ENCODE results near the gene ACSBG1.

DNA sequence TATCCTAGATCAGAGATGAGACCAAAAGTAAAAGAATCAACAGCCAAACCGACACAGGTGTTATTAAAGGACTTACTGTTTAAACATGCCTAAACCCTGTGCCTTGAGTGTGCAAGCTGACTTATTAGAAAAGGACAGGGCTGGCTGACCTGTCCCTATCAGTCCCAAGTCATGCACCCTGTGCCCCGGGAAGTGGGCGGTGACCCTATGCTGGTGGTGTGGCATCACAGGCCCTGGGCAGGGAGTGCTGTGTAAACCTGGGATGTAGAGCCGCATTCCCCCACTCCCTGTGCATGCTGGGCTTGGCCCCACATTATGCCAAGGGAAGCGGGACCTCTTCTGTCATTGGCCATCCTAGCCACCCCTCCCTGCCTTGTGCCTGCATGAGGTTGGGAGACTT lies 40.6 kb upstream of the ACSBG1 start:
- TF ChIP-seq POLR2A (IDR thresholded peaks at IDR 0.05; ENCODE audit: low read depth, low read length): no peak
- no peak for TF ChIP-seq POLR2AphosphoS5 (IDR thresholded peaks at IDR 0.05; ENCODE audit: low read depth, low read length)
- no peak for TF ChIP-seq TAF1 (IDR thresholded peaks at IDR 0.05; ENCODE audit: borderline replicate concordance, low read depth, low read length)

Data from GM12892 (cell line).